IgD-negative memory B cell (primary cell): ENCODE measurements around the gene CPNE9. TPM values are rescaled to one million over a fixed set of nuclear protein-coding genes. Genes with fewer than 3 reads are reported as not detected.

ENCODE experiments used
- H3K27ac Mint-ChIP-seq, 3 donors: one replicate each; pipeline ENCODE4 v1.8.0; 2020 to 2022; ENCODE audit warnings: mild to moderate bottlenecking in 3 of 3, mixed read lengths in 3 of 3, moderate library complexity in 1 of 3
- H3K27me3 Mint-ChIP-seq: one replicate; pipeline ENCODE4 v1.8.0; 2021; ENCODE audit warnings: mixed read lengths
- H3K36me3 Mint-ChIP-seq: one replicate; pipeline ENCODE4 v1.8.0; 2020; ENCODE audit warnings: mild to moderate bottlenecking, mixed read lengths
- H3K4me1 Mint-ChIP-seq, 3 donors: one replicate each; pipeline ENCODE4 v1.8.0; 2020 to 2022; ENCODE audit warnings: mixed read lengths in 3 of 3, mild to moderate bottlenecking in 1 of 3
- H3K4me3 Mint-ChIP-seq, 4 donors: one replicate each; pipeline ENCODE4 v1.8.0; 2020 to 2022; ENCODE audit warnings: mild to moderate bottlenecking in 4 of 4, mixed read lengths in 4 of 4, moderate library complexity in 3 of 4
- H3K9me3 Mint-ChIP-seq, 3 donors: one replicate each; pipeline ENCODE4 v1.8.0; 2020 to 2021; ENCODE audit warnings: mixed read lengths in 3 of 3, mild to moderate bottlenecking in 1 of 3
- polyA plus RNA-seq: library from polyadenylated mRNA; unstranded; fragments of 300-500 nt; fragmentation: Illumina TruSeq; gene quantifications from one replicate; pipeline ENCODE4 v1.2.3, GENCODE V29; 2021

Gene CPNE9
- polyA plus RNA-seq, 1 donor from 2014 or later, result not detected

DNA sequence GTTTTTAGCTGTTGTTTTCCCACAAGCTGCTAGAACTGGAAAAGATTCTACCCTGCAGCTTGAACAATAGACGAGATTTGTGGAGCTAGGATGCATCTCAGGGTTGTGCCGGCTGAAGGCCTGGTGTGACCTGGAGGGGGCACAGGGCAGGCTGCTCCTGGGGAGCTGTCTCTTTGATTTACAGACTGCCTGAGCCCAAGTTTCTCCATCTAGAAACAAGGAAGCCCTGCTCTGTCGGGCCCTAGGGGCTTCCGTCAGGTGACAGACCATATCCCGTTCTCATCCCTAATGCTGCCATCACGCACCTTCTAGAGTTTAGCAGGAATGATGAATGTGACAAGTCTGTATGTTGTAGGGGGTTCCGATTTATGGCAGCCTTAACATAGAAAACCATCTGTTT, 7.9 kb upstream of the CPNE9 start:
- Mint-ChIP-seq H3K27me3 (peaks cover 2% of the 10 kb centered on the region), H3K9me3 (no peaks in the 10 kb centered on the region), H3K36me3 (peaks cover 13% of the 10 kb centered on the region)

GRCh38 chr3:9696480-9697220, 7.0 kb upstream of the CPNE9 start:
- no peak overlapping the region for H3K4me3 Mint-ChIP-seq
- H3K36me3 Mint-ChIP-seq, result peaks cover 17% of the 10 kb centered on the region
- H3K27ac Mint-ChIP-seq, result no peak overlapping the region
- H3K9me3 Mint-ChIP-seq, result no peaks in the 10 kb centered on the region
- H3K4me1 Mint-ChIP-seq, result peaks cover 0 to 5% (median 4%) of the 10 kb centered on the region in 3 donors
- peaks cover 2% of the 10 kb centered on the region for H3K27me3 Mint-ChIP-seq

More for the DNA sequence above, 7.9 kb upstream of the CPNE9 start:
- Mint-ChIP-seq H3K4me1 (peaks cover 6 to 10% (median 8%) of the 10 kb centered on the region in 3 donors), H3K27ac (no peak overlapping the region), H3K4me3 (no peak overlapping the region)

- peaks cover 15% of the 10 kb centered on the region for H3K36me3 Mint-ChIP-seq
- peaks cover 0 to 2% (median 0%) of the 10 kb centered on the region in 3 donors for H3K4me1 Mint-ChIP-seq
- peak overlapping the region in 1 of 3 donors; percentile 57 for H3K27ac Mint-ChIP-seq
- H3K9me3 Mint-ChIP-seq, result no peaks in the 10 kb centered on the region
- no peak overlapping the region for H3K4me3 Mint-ChIP-seq
- H3K27me3 Mint-ChIP-seq, result peaks cover 3% of the 10 kb centered on the region
Measured at GRCh38 chr3:9697892-9698291, 5.7 kb upstream of the CPNE9 start.

GRCh38 chr3:9698293-9698692, 5.3 kb upstream of the CPNE9 start:
- Mint-ChIP-seq H3K27me3 (peaks cover 7% of the 10 kb centered on the region), H3K4me1 (peaks cover 0 to 2% (median 0%) of the 10 kb centered on the region in 3 donors), H3K27ac (no peak overlapping the region), H3K4me3 (no peak overlapping the region), H3K9me3 (no peaks in the 10 kb centered on the region), H3K36me3 (peaks cover 15% of the 10 kb centered on the region)

DNA sequence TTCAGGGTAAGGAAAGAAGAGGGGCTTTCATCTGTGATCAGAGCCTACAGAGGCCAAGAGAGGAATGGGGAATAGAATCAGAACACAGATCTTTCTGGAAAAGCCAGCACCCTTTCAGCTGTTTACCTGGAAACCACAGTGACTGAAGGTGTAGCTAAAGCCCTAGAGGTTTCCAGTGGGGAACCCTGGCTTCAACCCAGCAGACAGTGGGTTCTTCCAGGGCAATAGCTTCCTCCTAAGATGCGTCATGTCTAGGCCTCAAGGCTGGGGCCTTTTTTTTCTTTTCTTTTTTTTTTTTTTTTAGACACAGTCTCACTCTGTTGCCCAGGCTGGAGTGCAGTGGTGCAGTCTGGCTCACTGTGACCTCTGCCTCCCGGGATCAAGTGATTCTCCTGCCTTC, 3.1 kb upstream of the CPNE9 start:
- peaks cover 19% of the 10 kb centered on the region for H3K27me3 Mint-ChIP-seq
- no peak overlapping the region for H3K27ac Mint-ChIP-seq
- H3K9me3 Mint-ChIP-seq, result no peaks in the 10 kb centered on the region
- no peak overlapping the region for H3K4me3 Mint-ChIP-seq
- H3K4me1 Mint-ChIP-seq, result peaks cover 0 to 3% (median 2%) of the 10 kb centered on the region in 3 donors
- H3K36me3 Mint-ChIP-seq, result peaks cover 15% of the 10 kb centered on the region

DNA sequence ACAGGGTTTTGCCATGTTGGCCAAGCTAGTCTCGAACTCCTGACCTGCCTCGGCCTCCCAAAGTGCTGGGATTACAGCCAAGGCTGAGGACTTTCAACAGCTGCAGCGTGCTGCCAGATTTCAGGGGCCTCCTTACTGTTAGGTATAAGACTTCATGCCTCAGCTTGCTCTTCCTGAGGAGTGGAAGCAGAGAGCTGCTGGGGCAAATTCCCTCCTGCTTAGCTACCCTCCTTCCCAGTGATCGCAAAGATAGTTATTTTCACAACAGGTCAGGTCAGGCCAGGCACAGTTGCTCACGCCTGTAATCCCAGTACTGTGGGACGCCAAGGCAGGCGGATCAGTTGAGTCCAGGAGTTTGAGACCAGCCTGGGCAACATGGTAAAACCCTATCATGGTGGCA, 2.6 kb upstream of the CPNE9 start:
- Mint-ChIP-seq H3K4me1 (peaks cover 0 to 3% (median 2%) of the 10 kb centered on the region in 3 donors), H3K36me3 (peaks cover 15% of the 10 kb centered on the region)

DNA sequence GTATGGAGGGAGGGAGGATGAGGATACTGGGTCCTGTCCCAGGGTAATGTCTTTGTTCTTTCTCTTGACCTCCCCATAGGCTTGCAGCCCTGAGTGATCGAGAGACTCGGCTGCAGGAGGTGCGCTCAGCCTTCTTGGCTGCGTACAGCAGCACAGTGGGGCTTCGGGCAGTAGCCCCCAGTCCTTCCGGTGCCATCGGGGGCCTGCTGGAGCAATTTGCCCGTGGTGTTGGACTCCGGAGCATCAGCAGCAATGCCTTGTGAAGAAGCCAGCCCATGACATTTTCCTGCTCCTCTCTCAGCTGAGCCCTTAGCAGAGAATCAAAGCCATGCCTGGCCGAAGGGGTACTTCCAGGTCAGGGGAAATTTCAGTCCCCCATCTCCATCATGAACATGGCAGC, 1.9 kb upstream of the CPNE9 start:
- peaks cover 15% of the 10 kb centered on the region for H3K36me3 Mint-ChIP-seq
- H3K4me3 Mint-ChIP-seq, result no peak overlapping the region
- no peaks in the 10 kb centered on the region for H3K9me3 Mint-ChIP-seq
- H3K4me1 Mint-ChIP-seq, result peaks cover 0 to 3% (median 2%) of the 10 kb centered on the region in 3 donors
- no peak overlapping the region for H3K27ac Mint-ChIP-seq
- H3K27me3 Mint-ChIP-seq, result peaks cover 19% of the 10 kb centered on the region

More for the DNA sequence above, 2.6 kb upstream of the CPNE9 start:
- Mint-ChIP-seq H3K9me3 (no peaks in the 10 kb centered on the region), H3K4me3 (no peak overlapping the region), H3K27me3 (peaks cover 19% of the 10 kb centered on the region), H3K27ac (no peak overlapping the region)

- Mint-ChIP-seq H3K27ac (peak overlapping the region in 1 of 3 donors; percentile 7), H3K36me3 (peaks cover 11% of the 10 kb centered on the region), H3K9me3 (peaks cover 0 to 2% (median 0%) of the 10 kb centered on the region in 3 donors), H3K4me3 (peak overlapping the region in 2 of 4 donors; percentile 58 to 68), H3K27me3 (peaks cover 19% of the 10 kb centered on the region), H3K4me1 (peaks cover 0 to 3% (median 2%) of the 10 kb centered on the region in 3 donors)
Measured at GRCh38 chr3:9703240-9703639, 393 bp upstream of the CPNE9 start.

GRCh38 chr3:9704347-9705322, 1.0 kb downstream of the CPNE9 start:
- Mint-ChIP-seq H3K4me1 (peaks cover 0 to 3% (median 2%) of the 10 kb centered on the region in 3 donors), H3K27ac (no peak overlapping the region)

DNA sequence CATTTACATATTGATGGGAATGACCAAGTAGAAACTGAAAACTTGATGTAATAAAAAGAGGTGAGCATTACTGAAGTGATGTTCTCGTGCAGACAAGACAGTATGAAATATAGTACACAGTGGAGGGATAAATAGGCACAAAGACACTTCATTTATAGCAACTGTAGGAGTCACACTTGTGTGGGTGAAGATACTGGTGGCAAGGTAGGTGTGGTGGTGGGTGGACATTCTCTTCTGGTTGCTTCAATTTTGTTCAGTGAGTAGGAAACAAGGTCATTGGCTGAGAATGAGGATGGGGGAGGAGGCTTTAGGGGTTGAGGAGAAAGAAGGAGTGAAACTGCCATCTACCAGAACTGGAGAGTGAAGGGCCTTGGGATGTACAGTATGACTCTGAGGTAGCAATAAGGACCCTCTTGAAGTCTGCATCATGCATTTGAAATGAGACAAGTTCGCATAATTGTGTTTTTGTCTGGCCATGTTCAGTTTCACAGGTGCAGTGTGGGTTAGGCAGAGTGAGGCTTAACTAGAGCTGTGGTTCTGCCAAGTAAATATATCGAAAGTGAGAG, 6.6 kb downstream of the CPNE9 start:
- peaks cover 0 to 2% (median 0%) of the 10 kb centered on the region in 3 donors for H3K9me3 Mint-ChIP-seq
- H3K4me3 Mint-ChIP-seq, result no peak overlapping the region
- H3K4me1 Mint-ChIP-seq, result peaks cover 0 to 1% (median 0%) of the 10 kb centered on the region in 3 donors
- H3K27me3 Mint-ChIP-seq, result peaks cover 9% of the 10 kb centered on the region
- H3K36me3 Mint-ChIP-seq, result no peaks in the 10 kb centered on the region
- no peak overlapping the region for H3K27ac Mint-ChIP-seq

More at GRCh38 chr3:9704347-9705322, 1.0 kb downstream of the CPNE9 start:
- H3K27me3 Mint-ChIP-seq, result peaks cover 19% of the 10 kb centered on the region
- peaks cover 0 to 2% (median 0%) of the 10 kb centered on the region in 3 donors for H3K9me3 Mint-ChIP-seq
- H3K36me3 Mint-ChIP-seq, result peaks cover 11% of the 10 kb centered on the region
- H3K4me3 Mint-ChIP-seq, result peak overlapping the region in 2 of 4 donors; percentile 45 to 68

DNA sequence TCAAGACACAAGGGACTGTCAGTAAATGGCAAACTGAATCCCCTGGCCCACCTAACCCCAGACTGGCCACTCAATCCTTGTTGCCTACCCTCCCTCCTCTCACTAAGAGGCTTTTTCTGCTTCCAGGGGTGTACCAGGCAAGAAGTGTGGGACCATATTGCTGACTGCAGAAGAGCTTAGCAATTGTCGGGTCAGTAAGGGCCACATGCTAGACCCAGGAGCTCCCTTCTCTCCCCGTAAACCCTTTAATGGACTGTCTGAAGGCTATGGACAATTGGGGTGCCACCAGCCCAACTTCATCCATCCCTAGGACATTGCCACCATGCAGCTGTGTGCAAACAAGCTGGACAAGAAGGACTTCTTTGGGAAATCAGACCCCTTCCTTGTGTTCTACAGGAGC, 8.8 kb downstream of the CPNE9 start:
- Mint-ChIP-seq H3K27me3 (peaks cover 11% of the 10 kb centered on the region), H3K27ac (no peak overlapping the region), H3K9me3 (peaks cover 0 to under 1% (median 0%) of the 10 kb centered on the region in 3 donors), H3K4me3 (no peak overlapping the region), H3K4me1 (peaks cover 0 to 2% (median 0%) of the 10 kb centered on the region in 3 donors), H3K36me3 (no peaks in the 10 kb centered on the region)

GRCh38 chr3:9713142-9713541, 9.5 kb downstream of the CPNE9 start:
- H3K4me1 Mint-ChIP-seq, result peaks cover 0 to 2% (median 0%) of the 10 kb centered on the region in 3 donors
- H3K27me3 Mint-ChIP-seq, result peaks cover 11% of the 10 kb centered on the region
- no peaks in the 10 kb centered on the region for H3K9me3 Mint-ChIP-seq
- no peak overlapping the region for H3K27ac Mint-ChIP-seq
- H3K4me3 Mint-ChIP-seq, result no peak overlapping the region
- H3K36me3 Mint-ChIP-seq, result no peaks in the 10 kb centered on the region

- Mint-ChIP-seq H3K27me3 (peaks cover 9% of the 10 kb centered on the region), H3K4me1 (peaks cover 0 to 2% (median under 1%) of the 10 kb centered on the region in 3 donors), H3K36me3 (no peaks in the 10 kb centered on the region), H3K27ac (no peak overlapping the region), H3K9me3 (no peaks in the 10 kb centered on the region), H3K4me3 (no peak overlapping the region)
Measured at GRCh38 chr3:9715136-9715535, 11.5 kb downstream of the CPNE9 start.

- Mint-ChIP-seq H3K9me3 (no peaks in the 10 kb centered on the region), H3K27me3 (peaks cover 6% of the 10 kb centered on the region), H3K4me3 (no peak overlapping the region), H3K36me3 (no peaks in the 10 kb centered on the region), H3K4me1 (peaks cover 0 to 6% (median 2%) of the 10 kb centered on the region in 3 donors), H3K27ac (no peak overlapping the region)
Measured at GRCh38 chr3:9715764-9716437, 12.3 kb downstream of the CPNE9 start.
